ENCODE results near the gene COMT. TPM values are rescaled to one million over a fixed set of nuclear protein-coding genes. Genes with fewer than 3 reads are reported as not detected.

The COMT gene
- total RNA-seq, 4 donors from 2014 or later: 80.1 to 228 (median 190) TPM

DNA sequence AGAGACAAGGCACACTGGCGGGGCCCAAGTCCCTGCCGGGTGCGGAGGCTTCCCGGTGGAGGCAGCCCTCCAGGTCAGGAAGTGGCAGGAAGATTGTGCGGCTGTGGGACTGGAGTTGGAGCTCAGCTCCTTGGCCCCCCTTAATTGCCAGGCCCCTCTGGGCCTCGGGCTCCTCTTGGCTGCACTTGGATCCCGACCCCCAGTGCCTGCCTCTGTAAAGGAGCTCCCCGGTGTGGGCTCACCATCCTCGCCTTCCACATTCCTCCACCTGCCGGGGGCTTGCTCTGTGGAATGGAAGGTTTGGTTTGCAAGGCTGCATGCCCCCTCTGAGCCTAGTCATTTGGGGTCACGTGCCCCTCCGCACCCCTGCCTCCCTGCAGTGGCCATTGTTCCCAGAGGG, 38.1 kb upstream of the COMT start:
- TF ChIP-seq, protein P1, sequence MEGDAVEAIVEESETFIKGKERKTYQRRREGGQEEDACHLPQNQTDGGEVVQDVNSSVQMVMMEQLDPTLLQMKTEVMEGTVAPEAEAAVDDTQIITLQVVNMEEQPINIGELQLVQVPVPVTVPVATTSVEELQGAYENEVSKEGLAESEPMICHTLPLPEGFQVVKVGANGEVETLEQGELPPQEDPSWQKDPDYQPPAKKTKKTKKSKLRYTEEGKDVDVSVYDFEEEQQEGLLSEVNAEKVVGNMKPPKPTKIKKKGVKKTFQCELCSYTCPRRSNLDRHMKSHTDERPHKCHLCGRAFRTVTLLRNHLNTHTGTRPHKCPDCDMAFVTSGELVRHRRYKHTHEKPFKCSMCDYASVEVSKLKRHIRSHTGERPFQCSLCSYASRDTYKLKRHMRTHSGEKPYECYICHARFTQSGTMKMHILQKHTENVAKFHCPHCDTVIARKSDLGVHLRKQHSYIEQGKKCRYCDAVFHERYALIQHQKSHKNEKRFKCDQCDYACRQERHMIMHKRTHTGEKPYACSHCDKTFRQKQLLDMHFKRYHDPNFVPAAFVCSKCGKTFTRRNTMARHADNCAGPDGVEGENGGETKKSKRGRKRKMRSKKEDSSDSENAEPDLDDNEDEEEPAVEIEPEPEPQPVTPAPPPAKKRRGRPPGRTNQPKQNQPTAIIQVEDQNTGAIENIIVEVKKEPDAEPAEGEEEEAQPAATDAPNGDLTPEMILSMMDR (IDR thresholded peaks at IDR 0.05; ENCODE audit: low read depth): no peak

DNA sequence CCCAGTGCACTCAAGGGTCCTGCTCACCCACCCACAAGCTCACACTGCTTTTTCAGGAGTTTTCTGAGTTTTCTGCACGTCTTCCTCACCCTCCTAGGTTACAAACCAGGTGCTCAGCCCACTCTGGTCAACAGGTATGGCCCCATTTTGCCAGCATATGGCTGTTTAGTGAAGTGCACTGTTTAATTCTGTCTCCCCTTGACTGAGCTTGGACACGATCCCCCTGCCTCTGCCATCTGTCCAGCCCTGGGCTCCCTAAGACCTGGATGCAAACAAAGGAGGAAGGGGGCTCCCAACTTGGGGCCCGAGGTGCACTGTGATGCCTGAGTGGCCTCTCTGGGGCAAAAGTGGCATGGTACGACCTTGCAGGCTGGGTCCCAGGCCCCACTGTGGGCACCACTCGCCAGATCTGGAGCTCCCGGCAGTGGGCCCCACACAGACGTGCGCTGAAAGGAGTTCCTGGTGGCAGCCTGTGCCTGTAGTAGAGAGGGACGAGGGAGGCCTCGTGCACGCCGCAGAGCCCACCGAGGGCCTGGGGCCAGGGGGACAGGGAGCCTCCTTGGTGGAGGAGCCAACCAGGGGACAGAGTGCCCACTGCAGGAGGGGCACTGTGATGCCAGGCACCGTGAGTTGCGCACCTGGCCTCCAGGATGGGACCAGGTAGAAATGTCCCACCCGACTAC, 37.3 kb upstream of the COMT start:
- TF ChIP-seq, protein P1 (IDR thresholded peaks at IDR 0.05; ENCODE audit: low read depth): no peak

DNA sequence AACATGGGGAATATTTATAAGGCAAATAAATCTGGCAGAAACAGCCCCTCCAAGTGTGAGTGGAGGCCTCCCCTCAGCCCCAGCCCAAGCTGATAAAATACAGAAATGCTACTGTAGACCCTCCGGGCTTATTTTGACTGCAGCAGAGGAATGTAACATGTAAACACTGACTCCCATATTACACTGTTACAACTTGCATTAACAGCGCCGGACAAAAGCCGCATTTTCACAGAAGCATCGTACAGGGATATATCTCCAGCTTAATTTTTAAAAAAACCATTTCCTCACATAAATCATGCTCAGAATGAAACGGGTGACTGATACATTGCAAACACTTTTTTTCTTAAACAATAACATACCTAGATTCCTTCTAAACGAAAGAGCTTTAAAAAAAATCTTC, 36.6 kb upstream of the COMT start:
- TF ChIP-seq, protein P1 (IDR thresholded peaks at IDR 0.05; ENCODE audit: low read depth): no peak

DNA sequence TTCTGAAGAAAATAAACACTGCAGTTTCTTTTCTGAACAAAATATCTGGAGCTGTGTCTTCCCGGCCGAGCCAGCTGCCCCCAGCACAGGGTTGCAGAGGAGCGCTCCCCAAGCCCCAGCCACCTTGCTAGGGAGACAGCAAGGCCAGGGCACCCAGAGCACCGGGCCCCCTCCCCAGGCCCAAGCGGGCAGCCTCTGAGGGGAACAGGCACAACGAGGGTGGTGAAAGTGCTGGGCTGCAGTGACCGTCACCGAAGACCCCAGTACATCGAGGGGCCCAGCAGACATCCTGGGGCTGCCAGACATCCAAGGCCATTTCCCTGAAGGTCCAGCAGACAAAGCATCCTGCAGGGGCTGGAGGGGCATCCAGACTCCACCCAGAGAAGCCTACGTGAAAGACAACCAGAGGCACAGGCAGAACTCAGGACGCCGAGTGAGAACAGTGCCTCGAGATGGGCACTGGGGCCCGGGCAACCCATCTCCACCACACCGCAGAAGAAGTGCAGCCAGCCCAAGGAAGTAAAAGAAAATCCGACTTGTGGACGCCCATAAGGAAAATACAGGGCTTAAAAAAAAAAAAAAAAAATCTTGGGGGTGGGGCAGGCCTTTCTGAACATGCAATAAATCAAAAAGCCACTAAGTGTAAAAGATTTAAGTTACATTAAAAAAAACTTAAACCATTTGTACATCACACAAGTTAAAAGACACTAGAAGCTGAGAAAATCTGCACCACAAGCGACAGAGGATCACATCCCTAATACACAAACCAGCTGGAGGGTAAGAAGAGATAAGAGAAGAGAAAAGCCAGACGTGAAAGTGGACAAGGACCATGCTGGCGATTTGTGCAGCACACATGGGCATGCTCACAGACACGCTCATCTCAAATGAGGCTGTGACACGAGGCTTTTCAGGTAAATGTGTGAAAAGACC, 36.0 kb upstream of the COMT start:
- TF ChIP-seq, protein P1 (IDR thresholded peaks at IDR 0.05; ENCODE audit: low read depth): no peak

DNA sequence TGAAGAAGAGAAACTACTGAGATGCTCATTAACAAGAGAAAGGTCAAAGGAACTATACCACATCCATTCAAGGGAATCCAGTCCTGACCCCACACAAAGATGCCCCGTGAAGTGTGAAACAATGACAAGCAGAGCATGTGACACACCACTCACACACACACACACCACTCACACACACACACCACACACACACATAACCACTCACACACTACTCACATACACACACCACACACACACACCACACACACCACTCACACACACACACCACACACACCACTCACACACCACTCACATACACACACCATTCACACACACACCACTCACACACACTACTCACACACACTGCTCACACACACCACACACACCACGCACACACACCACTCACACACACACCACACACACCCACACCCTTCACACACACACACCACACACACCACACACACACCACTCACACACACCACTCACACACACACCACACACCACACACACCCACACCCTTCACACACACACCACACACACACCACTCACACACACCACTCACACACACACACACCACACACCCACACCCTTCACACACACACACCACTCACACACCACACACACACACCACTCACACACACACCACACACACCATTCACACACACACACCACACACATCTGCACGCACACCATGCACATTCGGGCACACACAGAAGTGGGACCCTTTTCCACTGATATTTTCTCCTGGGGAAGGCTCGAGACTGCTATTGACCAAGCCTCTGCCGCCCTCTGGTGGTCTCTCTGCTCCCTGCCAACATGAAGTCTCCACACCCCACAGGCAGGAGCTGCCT, 32.0 kb upstream of the COMT start:
- TF ChIP-seq, protein P1 (IDR thresholded peaks at IDR 0.05; ENCODE audit: low read depth): no peak

DNA sequence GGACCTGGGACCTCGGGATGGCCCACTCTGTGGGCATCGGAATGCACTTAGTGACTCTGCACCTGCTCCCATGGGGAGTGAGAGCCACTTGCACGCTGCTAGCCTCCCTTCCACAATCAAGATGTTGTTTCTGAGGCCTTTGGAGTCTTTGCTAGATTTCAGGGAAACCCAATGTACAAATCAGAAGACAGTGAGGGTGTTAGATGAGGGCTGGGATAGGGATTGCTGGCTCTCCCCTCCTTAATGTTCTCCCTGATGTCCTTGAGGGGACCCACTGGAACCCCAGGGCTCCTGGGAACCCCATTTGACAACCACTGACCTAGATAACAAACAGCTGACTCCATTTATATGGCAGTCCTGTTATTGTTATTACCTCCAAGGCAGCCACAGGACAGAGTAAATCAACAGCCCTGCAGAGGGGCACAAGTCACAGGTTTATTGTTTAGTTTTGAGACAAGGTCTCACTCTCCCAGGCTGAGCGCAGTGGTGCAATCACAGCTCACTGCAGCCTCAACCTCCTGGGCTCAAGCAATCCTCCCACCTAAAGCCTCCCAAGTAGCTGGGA, 31.3 kb upstream of the COMT start:
- TF ChIP-seq, protein P1 (IDR thresholded peaks at IDR 0.05; ENCODE audit: low read depth): no peak
